ENCODE results near the gene FSTL5.

DNA sequence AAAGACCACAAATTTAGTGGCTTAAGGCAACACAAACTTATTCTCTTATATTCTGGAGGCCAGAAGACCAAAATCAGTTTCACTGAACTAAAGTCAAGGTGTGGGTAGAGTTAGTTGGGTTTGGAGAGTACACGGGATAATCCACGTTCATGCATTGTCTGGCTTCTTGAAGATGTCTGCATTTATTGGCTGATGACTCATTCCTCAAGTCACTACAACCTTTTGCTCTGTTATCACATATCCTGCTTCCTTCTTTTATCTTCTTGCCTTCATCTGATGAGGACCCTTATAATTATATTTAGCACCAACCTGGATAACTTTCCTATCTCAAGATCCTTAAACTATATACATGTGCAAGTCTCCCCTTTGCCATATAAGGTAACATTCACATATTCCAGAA, 590.0 kb downstream of the FSTL5 start:
- TF ChIP-seq, protein P1, sequence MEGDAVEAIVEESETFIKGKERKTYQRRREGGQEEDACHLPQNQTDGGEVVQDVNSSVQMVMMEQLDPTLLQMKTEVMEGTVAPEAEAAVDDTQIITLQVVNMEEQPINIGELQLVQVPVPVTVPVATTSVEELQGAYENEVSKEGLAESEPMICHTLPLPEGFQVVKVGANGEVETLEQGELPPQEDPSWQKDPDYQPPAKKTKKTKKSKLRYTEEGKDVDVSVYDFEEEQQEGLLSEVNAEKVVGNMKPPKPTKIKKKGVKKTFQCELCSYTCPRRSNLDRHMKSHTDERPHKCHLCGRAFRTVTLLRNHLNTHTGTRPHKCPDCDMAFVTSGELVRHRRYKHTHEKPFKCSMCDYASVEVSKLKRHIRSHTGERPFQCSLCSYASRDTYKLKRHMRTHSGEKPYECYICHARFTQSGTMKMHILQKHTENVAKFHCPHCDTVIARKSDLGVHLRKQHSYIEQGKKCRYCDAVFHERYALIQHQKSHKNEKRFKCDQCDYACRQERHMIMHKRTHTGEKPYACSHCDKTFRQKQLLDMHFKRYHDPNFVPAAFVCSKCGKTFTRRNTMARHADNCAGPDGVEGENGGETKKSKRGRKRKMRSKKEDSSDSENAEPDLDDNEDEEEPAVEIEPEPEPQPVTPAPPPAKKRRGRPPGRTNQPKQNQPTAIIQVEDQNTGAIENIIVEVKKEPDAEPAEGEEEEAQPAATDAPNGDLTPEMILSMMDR (conservative IDR thresholded peaks at IDR 0.05 in 1 of 2, IDR thresholded peaks at IDR 0.05 in 1 of 2; ENCODE audit: extremely low read depth in 1 of 2, insufficient read depth in 1 of 2, low read depth in 1 of 2, low read length in 2 of 2) = no peak
- TF ChIP-seq EZH2 (IDR thresholded peaks at IDR 0.05; ENCODE audit: borderline replicate concordance, low read length) = no peak

Data from mammary epithelial cell (primary cell).